ENCODE results near the gene OXNAD1.

The OXNAD1 gene

GRCh38 chr3:16248556-16248955, 16.5 kb upstream of the OXNAD1 start:
- DNase-seq, result no peak

GRCh38 chr3:16249336-16249735, 15.7 kb upstream of the OXNAD1 start:
- peak; percentile 8 for DNase-seq

- no peak for DNase-seq
Observed at GRCh38 chr3:16249886-16250285, 15.1 kb upstream of the OXNAD1 start.

- DNase-seq, result no peak
Observed at GRCh38 chr3:16251316-16252085, 13.5 kb upstream of the OXNAD1 start.

GRCh38 chr3:16252243-16252978, 12.6 kb upstream of the OXNAD1 start:
- DNase-seq, result no peak

- no peak for DNase-seq
Observed at GRCh38 chr3:16252988-16253387, 12.0 kb upstream of the OXNAD1 start.

GRCh38 chr3:16253601-16254000, 11.4 kb upstream of the OXNAD1 start:
- DNase-seq, result no peak

GRCh38 chr3:16254916-16255315, 10.1 kb upstream of the OXNAD1 start:
- no peak for DNase-seq

GRCh38 chr3:16255326-16255725, 9.7 kb upstream of the OXNAD1 start:
- no peak for DNase-seq

- no peak for DNase-seq
Observed at GRCh38 chr3:16255726-16256125, 9.3 kb upstream of the OXNAD1 start.

- no peak for DNase-seq
Observed at GRCh38 chr3:16257309-16257708, 7.7 kb upstream of the OXNAD1 start.

GRCh38 chr3:16258177-16258576, 6.8 kb upstream of the OXNAD1 start:
- no peak for DNase-seq

GRCh38 chr3:16258866-16259265, 6.1 kb upstream of the OXNAD1 start:
- no peak for DNase-seq

GRCh38 chr3:16260046-16260445, 5.0 kb upstream of the OXNAD1 start:
- no peak for DNase-seq

GRCh38 chr3:16262174-16262573, 2.8 kb upstream of the OXNAD1 start:
- no peak for DNase-seq

- DNase-seq, result no peak
Observed at GRCh38 chr3:16264174-16264707, 771 bp upstream of the OXNAD1 start.

GRCh38 chr3:16265455-16265786, 409 bp downstream of the OXNAD1 start:
- DNase-seq, result no peak

GRCh38 chr3:16266714-16267113, 1.7 kb downstream of the OXNAD1 start:
- no peak for DNase-seq

- DNase-seq, result no peak
Observed at GRCh38 chr3:16270855-16271254, 5.8 kb downstream of the OXNAD1 start.

- no peak for DNase-seq
Observed at GRCh38 chr3:16272588-16272987, 7.6 kb downstream of the OXNAD1 start.

GRCh38 chr3:16273867-16274266, 8.9 kb downstream of the OXNAD1 start:
- no peak for DNase-seq

- DNase-seq, result no peak
Observed at GRCh38 chr3:16277471-16277870, 12.5 kb downstream of the OXNAD1 start.

- DNase-seq, result no peak
Observed at GRCh38 chr3:16279010-16279801, 14.2 kb downstream of the OXNAD1 start.

- DNase-seq, result no peak
Observed at GRCh38 chr3:16280671-16281070, 15.7 kb downstream of the OXNAD1 start.

All from activated naive CD4-positive, alpha-beta T cell treated with Interleukin-2 at 50 U/mL for 16 hours (primary cell).